LNCaP clone FGC (cell line): Measurements from ENCODE around the gene METAP1D.

Source experiments
- DNase-seq: peaks from one replicate; pipeline ENCODE4 v3.0.0-alpha.2; 2011; ENCODE audit warnings: low read depth
- H3K4me3 ChIP-seq: 2 replicates; pipeline ENCODE4 v1.5.1; 2011; ENCODE audit warnings: mild to moderate bottlenecking, low read depth, low read length, control low read depth
- CTCF ChIP-seq: IDR thresholded peaks from 2 replicates; pipeline ENCODE4 v1.5.1; 2012; ENCODE audit warnings: mild to moderate bottlenecking; ENCODE audit not compliant: control insufficient read depth, insufficient read depth; ENCODE audit errors: extremely low read depth

The METAP1D gene

GRCh38 chr2:172089005-172089504 is 89.3 kb downstream of the METAP1D start:
- DNase-seq: no peak
- H3K4me3 ChIP-seq: peak overlapping the region; percentile 29; the same call in 1 of the 2 replicates
- TF ChIP-seq CTCF: no peak

GRCh38 chr2:172089633-172090032 is 89.9 kb downstream of the METAP1D start:
- TF ChIP-seq CTCF: no peak
- no peak for DNase-seq
- no peak overlapping the region for H3K4me3 ChIP-seq

- no peak overlapping the region for H3K4me3 ChIP-seq
- no peak for TF ChIP-seq CTCF
- no peak for DNase-seq
Observed at GRCh38 chr2:172090044-172090961, 90.5 kb downstream of the METAP1D start.

- H3K4me3 ChIP-seq: no peak overlapping the region
- no peak for TF ChIP-seq CTCF
- DNase-seq: no peak
Observed at GRCh38 chr2:172091000-172091641, 91.4 kb downstream of the METAP1D start.

GRCh38 chr2:172091761-172092566 is 92.2 kb downstream of the METAP1D start:
- no peak overlapping the region for H3K4me3 ChIP-seq
- no peak for DNase-seq
- TF ChIP-seq CTCF: no peak

GRCh38 chr2:172092716-172093415 is 93.1 kb downstream of the METAP1D start:
- no peak overlapping the region for H3K4me3 ChIP-seq
- no peak for TF ChIP-seq CTCF

More at GRCh38 chr2:172092716-172093415, 93.1 kb downstream of the METAP1D start:
- DNase-seq: no peak
